HG03039 (cell line): ENCODE results near the gene VPS35L.
"Not testable (repeated sequence)": the region's sequence is repeated elsewhere in the genome, so short reads cannot be mapped to it uniquely, and the experiment has no call there.

Source experiments
- ATAC-seq: cut with Tn5 transposase; IDR thresholded peaks from one replicate; pipeline ENCODE4 v1.9.1; 2021; ENCODE audit warnings: mild to moderate bottlenecking, moderate library complexity; ENCODE audit not compliant: unreplicated experiment

Gene VPS35L

DNA sequence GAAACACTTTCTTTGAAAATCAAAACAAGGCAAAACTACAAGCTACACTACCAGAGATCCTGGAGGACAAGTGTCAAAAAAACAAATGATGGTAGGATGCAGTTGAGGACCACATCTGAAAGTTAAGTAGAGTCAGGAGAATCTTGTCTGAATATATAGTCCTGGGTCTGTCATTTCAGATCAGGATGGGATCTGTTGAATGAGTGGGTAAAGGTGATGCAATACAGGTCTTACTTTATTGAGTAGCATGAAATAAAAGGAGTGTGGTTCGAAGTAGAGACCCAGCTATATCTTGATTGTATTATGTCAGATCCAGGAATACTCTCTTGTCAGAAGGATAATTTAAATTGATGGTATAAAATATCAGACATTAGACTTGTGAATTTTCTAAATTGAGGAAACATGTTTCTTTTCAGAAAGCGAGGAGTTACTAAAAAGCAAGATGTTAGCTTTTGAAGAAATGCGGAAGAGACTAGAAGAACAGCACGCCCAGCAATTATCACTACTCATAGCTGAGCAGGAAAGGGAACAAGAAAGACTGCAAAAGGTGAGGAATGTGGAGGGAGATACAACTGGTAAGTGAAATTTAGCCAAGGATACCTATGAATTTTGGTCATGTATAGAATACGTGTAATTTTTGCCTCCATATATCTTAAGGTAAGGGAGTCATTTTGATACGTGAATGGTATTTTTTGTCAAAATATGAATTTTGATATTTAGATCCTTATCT is 15.1 kb upstream of the VPS35L start:
- ATAC-seq, result no peak

DNA sequence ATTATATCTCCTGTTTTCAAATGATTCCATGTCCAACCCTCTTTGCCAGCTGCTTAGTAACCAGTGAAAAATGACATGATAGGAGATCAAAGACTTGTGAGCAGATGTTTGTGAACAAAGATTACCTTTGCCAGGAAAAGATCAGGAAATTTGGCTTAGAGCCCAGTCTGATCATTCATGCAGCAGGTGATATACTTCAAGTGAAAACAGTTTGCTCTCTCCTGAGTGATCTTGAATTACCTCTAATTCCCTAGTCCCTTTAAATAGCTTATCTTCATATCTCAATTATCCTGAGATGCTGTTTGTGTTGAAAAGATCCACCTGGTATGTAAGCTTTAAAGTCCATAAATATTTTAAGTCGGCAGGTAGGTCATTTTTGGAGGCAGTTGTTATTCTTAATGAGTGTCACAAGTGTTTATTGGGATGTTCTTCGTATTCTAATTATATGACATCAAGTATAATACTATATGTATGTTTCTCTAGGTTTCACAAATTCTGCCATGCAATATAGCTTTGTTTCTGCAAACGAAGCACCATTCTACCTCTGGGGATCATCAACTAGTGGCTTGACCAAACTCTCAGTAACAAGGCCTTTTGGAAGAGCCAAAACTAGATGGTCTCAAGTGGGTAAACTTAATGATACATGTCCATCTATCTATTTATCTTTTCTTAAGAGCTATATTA is 13.2 kb upstream of the VPS35L start:
- ATAC-seq, result no peak

- ATAC-seq, result not testable (repeated sequence)
These were observed 12.1 kb upstream of the VPS35L start for GRCh38 chr16:19543278-19543996.

- no peak for ATAC-seq
These were observed 7.4 kb upstream of the VPS35L start for GRCh38 chr16:19548144-19548543.

DNA sequence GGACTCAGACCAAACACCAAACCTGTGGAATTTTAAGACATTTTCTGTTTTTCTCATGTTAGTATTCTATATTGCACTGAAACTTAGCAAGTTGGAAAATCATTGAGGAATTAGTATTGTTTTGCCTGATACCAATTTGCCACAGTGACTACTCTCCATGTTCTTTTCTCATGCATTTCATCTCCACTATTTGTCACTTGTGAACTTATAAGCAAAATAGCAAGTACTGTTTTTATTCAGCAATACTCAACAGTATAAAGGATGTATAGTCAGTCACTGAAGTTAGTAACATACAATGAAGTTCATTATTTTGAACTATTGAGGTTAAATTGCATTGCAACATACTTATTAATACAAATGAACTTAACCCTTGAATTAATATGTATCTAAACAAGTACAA is 5.8 kb upstream of the VPS35L start:
- no peak for ATAC-seq

GRCh38 chr16:19555938-19556771 is 652 bp downstream of the VPS35L start:
- ATAC-seq, result no peak

GRCh38 chr16:19559242-19559910 is 3.9 kb downstream of the VPS35L start:
- no peak for ATAC-seq

GRCh38 chr16:19560078-19560477 is 4.6 kb downstream of the VPS35L start:
- no peak for ATAC-seq

GRCh38 chr16:19563377-19563776 is 7.9 kb downstream of the VPS35L start:
- no peak for ATAC-seq

GRCh38 chr16:19566362-19566761 is 10.9 kb downstream of the VPS35L start:
- ATAC-seq, result no peak

DNA sequence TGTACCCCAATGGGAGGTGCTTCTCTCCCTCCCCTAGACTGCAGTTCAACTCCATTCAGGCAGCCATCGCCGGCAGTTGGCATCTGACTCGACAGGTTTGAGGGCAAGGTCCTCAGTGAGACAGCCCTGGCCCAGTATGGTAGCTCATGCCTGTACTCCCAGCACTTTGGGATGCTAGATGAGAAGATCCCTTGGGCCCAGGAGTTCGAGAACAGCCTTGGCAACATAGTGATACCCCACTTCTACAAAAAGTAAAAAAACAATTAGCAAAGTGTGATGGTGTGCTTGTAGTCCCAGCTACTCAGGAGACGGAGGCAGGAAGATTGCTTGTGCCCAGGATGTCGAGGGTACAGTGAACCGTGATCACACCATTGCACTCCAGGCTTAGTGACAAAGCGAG is 12.1 kb downstream of the VPS35L start:
- ATAC-seq, result no peak

- ATAC-seq, result no peak
These were observed 18.5 kb downstream of the VPS35L start for GRCh38 chr16:19573997-19574396.

DNA sequence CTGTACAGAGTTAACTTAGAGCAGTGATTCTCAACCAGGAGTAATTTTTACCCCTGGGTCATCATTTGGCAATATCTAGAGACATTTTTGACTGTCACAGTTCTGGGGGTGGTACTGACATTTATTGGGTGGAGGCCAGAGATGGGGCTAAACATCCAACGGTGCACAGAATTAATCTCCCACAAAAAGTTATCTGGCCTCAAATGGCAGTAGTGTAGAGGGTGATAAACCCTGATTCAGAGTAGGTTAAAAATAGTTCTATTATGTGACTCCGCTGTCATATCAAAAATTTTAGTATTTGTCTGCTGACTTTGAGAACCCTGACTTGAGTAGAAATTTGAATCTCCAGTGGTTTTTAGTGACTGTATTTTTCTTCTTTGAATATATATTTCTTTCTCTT is 19.1 kb downstream of the VPS35L start:
- ATAC-seq, result no peak

GRCh38 chr16:19578378-19578971 is 23.0 kb downstream of the VPS35L start:
- ATAC-seq, result no peak

- no peak for ATAC-seq
These were observed 26.7 kb downstream of the VPS35L start for GRCh38 chr16:19582050-19582831.

DNA sequence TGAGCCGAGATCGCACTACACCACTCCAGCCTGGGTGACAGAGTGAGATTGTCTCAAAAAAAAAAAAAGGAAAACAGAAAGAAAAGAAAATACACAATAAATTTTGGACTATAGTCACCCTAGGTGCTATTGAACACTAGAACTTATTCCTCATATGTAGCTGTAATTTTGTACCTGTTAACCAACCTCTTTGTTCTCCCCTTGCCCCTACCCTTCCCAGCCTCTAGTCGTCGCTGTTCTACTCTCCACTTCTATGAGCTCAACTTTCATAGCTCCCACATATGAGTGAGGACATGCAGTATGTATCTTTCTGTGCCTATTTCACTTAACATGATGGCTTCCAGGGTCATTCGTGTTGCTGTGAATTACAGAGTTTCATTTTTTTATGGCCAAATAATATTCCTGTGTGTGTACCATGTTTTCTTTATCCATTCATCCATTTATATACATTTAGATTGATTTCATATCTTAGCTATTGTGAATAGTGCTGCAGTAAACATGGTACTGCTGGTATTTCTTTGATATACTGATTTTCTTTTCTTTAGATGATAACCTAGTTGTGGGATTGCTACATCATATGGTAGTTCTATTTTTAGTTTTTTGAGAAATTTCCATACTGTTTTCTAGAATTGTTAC is 28.3 kb downstream of the VPS35L start:
- no peak for ATAC-seq

- no peak for ATAC-seq
These were observed 33.2 kb downstream of the VPS35L start for GRCh38 chr16:19588661-19589060.

DNA sequence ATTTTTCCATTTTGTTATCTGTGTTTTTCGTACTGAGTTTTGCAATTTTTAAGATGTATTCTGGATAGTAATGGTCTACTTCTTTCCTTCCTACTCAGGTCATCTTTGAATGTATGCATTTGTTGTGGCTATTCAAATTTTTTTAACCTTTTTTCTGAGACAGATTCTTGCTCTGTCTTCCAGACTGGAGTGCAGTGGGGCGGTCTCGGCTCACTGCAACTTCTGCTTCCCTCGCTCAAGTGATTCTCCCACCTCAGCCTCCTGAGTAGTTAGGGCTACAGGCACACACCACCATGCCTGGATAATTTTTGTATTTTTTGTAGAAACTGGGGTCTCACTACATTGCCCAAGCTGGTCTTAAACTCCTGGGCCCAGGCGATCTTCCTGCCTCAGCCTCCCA is 33.6 kb downstream of the VPS35L start:
- ATAC-seq, result no peak

- ATAC-seq, result no peak
These were observed 34.3 kb downstream of the VPS35L start for GRCh38 chr16:19589771-19590302.
